HG02852 (cell line): ENCODE results near the gene GIPR.
"Not testable (repeated sequence)": the region's sequence is repeated elsewhere in the genome, so short reads cannot be mapped to it uniquely, and the experiment has no call there.

ENCODE experiments used
- ATAC-seq: cut with Tn5 transposase; IDR thresholded peaks from one replicate; pipeline ENCODE4 v1.9.1; 2021; ENCODE audit warnings: mild to moderate bottlenecking, moderate library complexity; ENCODE audit not compliant: unreplicated experiment

Gene GIPR

DNA sequence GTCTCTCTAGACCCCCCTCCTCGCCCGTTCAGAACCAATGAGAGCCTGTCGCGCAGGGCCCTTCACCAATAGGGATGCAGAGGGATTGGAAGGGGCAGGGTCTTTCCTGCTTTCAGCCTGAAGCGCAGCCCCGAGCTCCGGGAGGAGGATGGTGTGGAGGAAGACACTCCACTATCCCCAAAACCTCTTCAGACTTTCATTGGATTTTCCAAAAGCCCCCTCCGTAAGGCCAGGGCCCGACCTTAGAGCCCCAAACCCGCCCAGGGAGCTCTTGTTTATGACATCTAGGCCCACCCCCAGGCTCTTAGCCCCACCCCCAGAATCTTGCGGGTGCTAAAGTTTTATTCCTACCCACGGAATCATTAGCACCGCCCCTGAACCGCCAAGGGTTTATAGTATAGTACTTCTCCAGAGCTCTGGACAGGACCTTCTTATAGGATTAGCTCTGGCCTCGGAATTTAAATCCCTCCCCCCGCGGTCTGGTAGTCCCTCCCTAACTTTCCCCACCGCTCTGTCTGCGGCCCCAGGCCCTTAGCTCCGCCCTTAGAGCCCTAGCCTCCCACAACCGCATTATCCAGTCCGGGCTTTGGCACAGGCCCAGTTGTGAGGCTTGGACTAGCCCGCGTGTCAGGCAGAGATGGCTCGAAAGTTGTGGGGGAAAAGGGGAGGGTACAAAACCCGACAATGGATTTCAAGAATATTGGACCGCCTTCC is 22.2 kb upstream of the GIPR start:
- ATAC-seq: peak; percentile 53

GRCh38 chr19:45646345-45646698 is 21.7 kb upstream of the GIPR start:
- ATAC-seq: no peak

- no peak for ATAC-seq
Observed at GRCh38 chr19:45650722-45651121, 17.3 kb upstream of the GIPR start.

DNA sequence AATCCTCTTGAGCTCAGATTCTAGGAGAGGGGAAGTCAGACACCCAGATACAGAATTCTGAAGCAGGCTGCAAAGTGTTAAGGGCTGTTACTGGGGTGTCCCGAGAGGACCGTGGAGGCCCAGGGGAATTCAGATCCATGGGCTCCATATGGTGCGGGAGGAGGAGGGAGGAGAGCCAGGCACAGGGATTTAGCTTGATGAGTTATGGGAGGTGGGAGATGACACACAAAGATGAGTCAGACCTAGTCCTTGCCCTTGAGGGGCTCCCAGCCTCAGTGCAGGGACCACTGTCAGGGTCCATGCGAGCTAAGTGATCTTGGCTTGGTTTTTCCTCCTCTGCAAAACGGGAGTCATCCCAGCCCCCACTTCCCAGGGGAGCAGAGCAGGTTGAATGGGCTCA is 14.4 kb upstream of the GIPR start:
- ATAC-seq: no peak

DNA sequence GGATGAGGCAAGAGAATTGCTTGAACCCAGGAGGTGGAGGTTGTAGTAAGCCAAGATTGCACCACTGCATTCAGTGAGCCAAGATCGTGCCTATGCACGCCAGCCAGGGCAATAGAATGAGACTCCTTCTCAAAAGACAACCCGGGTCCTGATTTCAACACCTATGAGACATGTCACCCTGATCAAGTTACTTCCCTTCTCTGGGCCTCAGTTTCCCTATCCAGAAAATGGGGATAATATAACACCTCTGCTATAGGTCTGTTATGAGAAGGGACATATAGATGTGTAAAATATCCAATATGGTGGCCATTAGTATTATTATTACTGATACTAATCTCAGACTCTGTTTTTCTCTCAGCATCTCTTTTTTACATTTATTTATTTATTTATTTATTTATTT is 12.9 kb upstream of the GIPR start:
- no peak for ATAC-seq

DNA sequence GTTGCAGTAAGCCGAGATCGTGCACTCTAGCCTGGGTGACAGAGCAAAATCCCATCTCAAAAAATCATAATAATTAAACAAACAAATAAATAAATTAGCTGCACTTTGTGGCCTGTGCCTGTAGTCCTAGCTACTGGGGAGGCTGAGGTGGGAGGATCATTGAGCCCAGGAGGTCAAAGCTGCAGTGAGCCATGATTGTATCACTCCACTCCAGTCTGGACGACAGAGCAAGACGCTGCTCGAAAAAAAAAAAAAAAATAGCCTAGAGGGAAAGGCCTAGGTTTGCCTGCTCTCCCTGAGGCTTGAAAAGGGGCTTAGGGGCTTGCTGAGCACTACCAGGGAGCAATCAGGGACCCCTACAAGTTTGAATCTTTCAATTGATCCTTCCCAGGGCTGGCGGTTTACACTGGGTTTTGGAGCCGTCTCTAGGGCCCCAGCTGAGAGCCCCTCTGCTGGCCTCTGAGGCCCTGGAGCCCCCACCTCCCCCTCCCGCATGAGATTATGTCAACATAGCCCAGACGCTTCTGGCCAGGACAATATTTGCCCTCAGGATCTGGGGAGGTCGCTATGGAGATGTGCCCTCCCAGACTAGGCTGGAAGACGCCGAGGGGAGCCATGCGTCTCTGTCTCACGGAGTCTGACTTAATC is 10.4 kb upstream of the GIPR start:
- no peak for ATAC-seq

DNA sequence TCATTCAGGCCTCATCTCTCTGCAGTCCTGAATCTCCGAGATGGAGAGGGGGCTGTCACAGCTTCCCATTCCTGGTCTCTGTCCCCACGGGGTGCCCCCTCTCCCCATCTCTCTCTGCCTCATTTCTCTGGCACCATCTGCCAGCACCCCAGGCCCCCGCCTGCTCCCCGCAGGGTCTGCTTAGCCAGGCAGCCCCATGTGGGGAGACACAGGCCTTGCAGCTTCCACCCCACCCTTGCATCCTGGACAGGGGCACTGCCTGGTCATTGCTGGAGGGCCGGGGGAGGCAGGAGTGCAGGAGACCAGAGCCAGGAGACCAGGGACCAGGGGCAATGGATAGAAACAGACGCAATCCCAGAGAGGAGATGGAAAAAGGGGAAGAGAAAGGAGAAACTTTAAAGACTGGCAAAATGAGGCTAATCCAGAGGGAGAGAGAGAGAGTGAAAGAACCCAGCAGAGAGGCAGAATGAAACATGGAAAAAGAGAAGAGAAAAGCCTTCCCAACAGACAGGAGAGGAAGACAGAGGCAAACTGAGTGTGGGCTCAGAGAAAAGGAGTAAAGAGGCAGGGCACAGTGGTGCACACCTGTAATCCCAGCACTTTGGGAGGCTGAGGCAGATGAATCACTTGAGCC is 8.8 kb upstream of the GIPR start:
- no peak for ATAC-seq

DNA sequence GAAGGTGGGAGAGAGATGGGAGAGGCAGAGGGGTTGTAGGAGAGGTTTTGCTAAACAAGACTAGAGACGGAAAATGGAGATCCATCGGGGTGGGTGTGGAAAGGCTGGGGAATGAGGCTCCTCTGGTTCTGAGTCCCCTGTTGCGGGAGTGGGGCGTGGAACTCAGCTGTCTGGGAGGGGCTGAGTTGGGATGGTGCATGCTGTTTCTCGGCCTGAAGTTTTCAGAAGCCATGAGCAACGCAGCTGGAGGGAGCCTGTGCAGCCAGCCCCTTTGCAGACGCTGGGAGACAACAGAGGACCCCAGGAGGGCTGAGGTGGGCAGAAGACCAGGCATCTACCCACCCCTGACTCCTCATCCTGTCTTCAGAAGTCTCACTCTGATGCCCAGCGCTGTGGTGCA is 7.4 kb upstream of the GIPR start:
- ATAC-seq: no peak

- no peak for ATAC-seq
Observed at GRCh38 chr19:45663800-45664199, 4.2 kb upstream of the GIPR start.

GRCh38 chr19:45664575-45664974 is 3.4 kb upstream of the GIPR start:
- no peak for ATAC-seq

DNA sequence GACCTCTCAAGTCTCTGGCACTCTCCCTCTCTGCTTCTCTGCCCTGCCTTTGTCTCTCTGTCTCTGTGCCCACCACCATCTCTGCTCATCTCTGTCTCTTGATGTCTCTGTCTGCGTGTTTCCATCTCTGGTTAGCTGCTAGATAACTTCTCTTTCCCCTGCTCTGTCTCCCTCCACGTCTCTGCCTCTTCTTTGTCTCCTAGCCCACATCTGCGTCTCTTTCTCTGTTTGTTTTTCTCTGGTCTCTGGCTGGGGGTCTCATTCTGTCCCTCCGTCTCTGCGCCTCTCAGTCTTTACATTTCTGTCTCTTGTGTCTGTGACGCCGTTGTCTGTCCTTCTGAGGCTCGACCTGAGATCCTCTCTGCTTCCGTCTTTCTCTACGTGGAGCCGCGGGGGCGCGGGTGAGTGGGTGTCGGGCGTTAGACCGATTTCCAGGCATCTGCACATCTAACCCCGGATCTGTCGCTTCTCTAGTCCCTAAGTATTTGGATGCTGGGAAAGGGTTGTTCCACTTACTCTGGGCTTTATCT is 386 bp downstream of the GIPR start:
- peak; percentile 7 for ATAC-seq

DNA sequence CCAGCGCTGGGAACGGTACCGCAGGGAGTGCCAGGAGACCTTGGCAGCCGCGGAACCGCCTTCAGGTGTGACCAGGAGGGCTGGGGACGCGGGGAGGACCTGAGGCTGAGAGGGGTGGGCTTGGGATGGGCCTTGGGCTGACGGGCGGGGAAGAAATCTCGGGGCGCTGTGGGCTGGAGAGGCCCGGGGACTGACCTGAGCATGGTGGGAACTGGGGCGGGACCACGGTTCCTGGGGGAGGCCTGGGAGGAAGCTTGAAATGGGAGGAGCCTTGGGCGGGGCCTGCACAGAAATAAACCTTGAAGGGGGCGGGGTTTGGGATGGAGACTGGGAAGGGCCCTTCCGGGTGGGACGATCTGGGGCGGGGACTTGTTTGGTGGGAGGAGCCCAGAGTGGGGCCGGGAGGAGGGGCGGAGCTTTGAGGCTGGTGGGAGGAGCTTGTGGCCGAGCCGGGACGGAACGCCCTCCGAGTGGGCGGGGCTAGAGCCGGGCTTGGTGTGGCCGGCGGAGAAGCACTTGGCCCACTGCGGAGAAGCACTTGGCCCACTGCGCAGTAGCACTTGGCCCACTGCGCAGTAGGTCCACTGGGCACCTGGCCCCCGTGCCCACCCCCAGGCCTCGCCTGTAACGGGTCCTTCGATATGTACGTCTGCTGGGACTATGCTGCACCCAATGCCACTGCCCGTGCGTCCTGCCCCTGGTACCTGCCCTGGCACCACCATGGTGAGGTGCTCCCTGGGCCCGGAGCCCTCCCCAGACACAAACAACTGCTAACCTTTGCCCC is 2.8 kb downstream of the GIPR start:
- peak; percentile 43 for ATAC-seq

DNA sequence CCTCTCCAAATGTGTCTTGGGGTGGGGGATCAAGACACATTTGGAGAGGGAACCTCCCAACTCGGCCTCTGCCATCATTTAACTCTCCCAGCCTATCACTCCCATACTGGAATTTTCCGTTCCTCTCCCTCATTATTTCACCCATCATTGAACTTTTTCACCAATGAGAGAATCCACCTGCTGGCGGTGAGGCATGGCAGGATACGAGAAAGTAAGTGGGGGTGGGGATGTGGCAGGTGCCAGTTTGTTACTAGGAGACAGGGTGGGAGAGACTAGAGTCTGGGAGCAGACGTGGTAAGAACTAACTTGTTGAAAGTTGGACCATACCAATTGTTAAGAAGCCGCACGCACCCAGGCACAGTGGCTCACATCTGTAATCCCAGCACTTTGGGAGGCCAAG is 6.9 kb downstream of the GIPR start:
- no peak for ATAC-seq

- ATAC-seq: no peak
Observed at GRCh38 chr19:45676851-45677263, 8.8 kb downstream of the GIPR start.

GRCh38 chr19:45677351-45678230 is 9.6 kb downstream of the GIPR start:
- ATAC-seq: no peak

GRCh38 chr19:45681391-45682015 is 13.5 kb downstream of the GIPR start:
- ATAC-seq: peak; percentile 74

DNA sequence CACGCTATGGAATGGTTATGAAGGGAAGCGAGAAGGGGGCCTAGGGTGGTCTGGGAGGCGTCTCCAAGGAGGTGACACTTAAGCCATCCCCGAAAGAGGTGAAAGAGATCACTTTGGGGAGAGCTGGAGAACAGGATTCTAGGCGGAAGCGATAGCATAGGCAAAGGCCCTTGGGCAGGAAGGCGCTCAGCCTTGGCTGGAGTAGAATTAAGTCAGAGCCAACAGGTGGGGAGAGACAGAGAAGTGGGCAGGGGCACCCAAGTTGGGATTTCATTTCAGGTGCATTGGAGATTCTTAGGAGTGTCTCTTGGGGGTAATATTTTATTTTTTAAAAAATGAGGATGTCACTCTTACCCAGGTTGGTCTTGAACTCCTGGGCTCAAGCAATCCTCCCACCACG is 14.1 kb downstream of the GIPR start:
- no peak for ATAC-seq

DNA sequence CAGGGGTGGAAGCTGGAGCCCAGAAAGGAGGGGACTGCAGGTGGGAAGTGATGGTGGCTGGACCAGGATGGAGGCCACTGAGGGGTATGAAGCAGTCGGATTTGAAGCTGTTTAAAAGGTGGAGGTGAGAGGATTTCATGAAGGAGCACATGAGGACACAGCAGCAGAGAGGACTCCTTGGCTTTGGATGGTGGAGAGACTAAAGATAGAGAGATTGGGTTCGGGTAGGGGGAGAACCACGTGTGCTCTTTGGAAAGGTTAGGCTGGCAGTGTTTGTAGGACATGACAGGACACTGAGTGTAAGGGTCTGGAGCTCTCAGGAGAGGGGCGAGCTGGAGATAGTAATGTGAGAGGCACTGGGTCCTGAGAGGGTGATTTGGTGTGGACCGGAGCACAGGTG is 14.9 kb downstream of the GIPR start:
- ATAC-seq: no peak

DNA sequence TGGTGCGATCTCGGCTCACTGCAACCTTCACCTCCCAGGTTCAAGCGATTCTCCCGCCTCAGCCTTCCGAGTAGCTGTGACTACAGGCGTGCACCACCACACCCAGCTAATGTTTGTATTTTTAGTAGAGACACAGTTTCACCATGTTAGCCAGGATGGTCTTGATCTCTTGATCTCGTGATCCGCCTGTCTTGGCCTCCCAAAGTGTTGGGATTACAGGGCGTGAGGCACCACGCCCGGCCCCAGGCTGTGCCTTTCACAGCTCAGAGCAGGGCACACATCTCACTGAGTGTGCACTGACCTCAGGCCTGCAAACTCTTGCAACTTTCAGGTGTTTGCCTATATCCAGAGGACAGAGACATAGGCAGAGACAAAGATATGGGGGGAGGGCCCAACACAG is 17.0 kb downstream of the GIPR start:
- ATAC-seq: not testable (repeated sequence)

GRCh38 chr19:45687599-45687998 is 19.6 kb downstream of the GIPR start:
- no peak for ATAC-seq
